Measurements from ENCODE around the gene SLC27A1. TPM values are rescaled to one million over a fixed set of nuclear protein-coding genes. Genes with fewer than 3 reads are reported as not detected.
"Not testable (repeated sequence)": the region's sequence is repeated elsewhere in the genome, so short reads cannot be mapped to it uniquely, and the experiment has no call there.

SLC27A1 gene
- total RNA-seq, 1 donor from 2014 or later = 1.8 TPM

GRCh38 chr19:17538684-17539237 lies 68.4 kb downstream of the SLC27A1 start:
- Mint-ChIP-seq H3K36me3 (ENCODE audit: low read depth) (no peaks in the 10 kb centered on the region), H3K9me3 (no peaks in the 10 kb centered on the region), H3K27me3 (peaks cover 18% of the 10 kb centered on the region), H3K27ac (peak overlapping the region; percentile 45), H3K4me3 (peak overlapping the region; percentile 86), H3K4me1 (peaks cover 13% of the 10 kb centered on the region)
- no peak for DNase-seq
- intact Hi-C loops (cut with micrococcal nuclease) = loop anchor here (1.0 kb wide), 2 partner anchors 17 to 27 kb away; partner anchors contain the start of genes COLGALT1 and PGLS

- H3K4me1 Mint-ChIP-seq = peaks cover 13% of the 10 kb centered on the region
- intact Hi-C loops (cut with micrococcal nuclease) = loop anchor here (1.0 kb wide), 2 partner anchors 16 to 28 kb away; partner anchors contain the start of genes COLGALT1 and PGLS
These were observed 69.2 kb downstream of the SLC27A1 start for GRCh38 chr19:17539238-17540117.

GRCh38 chr19:17540174-17540573 lies 69.8 kb downstream of the SLC27A1 start:
- H3K4me3 Mint-ChIP-seq = no peak overlapping the region
- H3K9me3 Mint-ChIP-seq = no peaks in the 10 kb centered on the region
- peaks cover 13% of the 10 kb centered on the region for H3K4me1 Mint-ChIP-seq
- intact Hi-C loops (cut with micrococcal nuclease) = no loop called here
- peaks cover 18% of the 10 kb centered on the region for H3K27me3 Mint-ChIP-seq
- H3K27ac Mint-ChIP-seq = no peak overlapping the region
- H3K36me3 Mint-ChIP-seq (ENCODE audit: low read depth) = no peaks in the 10 kb centered on the region
- no peak for DNase-seq

More at GRCh38 chr19:17539238-17540117, 69.2 kb downstream of the SLC27A1 start:
- Mint-ChIP-seq H3K4me3 (peak overlapping the region; percentile 86), H3K27ac (peak overlapping the region; percentile 64), H3K27me3 (peaks cover 18% of the 10 kb centered on the region), H3K9me3 (no peaks in the 10 kb centered on the region), H3K36me3 (ENCODE audit: low read depth) (no peaks in the 10 kb centered on the region)
- DNase-seq = peak; percentile 99

GRCh38 chr19:17541184-17541759 lies 70.9 kb downstream of the SLC27A1 start:
- Mint-ChIP-seq H3K36me3 (ENCODE audit: low read depth) (no peaks in the 10 kb centered on the region), H3K4me3 (no peak overlapping the region)

GRCh38 chr19:17542042-17542441 lies 71.7 kb downstream of the SLC27A1 start:
- no peak overlapping the region for H3K4me3 Mint-ChIP-seq
- no peak for DNase-seq
- intact Hi-C loops (cut with micrococcal nuclease) = no loop called here
- no peaks in the 10 kb centered on the region for H3K9me3 Mint-ChIP-seq
- peaks cover 15% of the 10 kb centered on the region for H3K27me3 Mint-ChIP-seq
- H3K27ac Mint-ChIP-seq = no peak overlapping the region
- H3K4me1 Mint-ChIP-seq = peaks cover 13% of the 10 kb centered on the region
- H3K36me3 Mint-ChIP-seq (ENCODE audit: low read depth) = no peaks in the 10 kb centered on the region

More at GRCh38 chr19:17541184-17541759, 70.9 kb downstream of the SLC27A1 start:
- H3K4me1 Mint-ChIP-seq = peaks cover 13% of the 10 kb centered on the region
- no peak overlapping the region for H3K27ac Mint-ChIP-seq
- H3K27me3 Mint-ChIP-seq = peaks cover 15% of the 10 kb centered on the region
- DNase-seq = no peak
- intact Hi-C loops (cut with micrococcal nuclease) = no loop called here
- H3K9me3 Mint-ChIP-seq = no peaks in the 10 kb centered on the region

- DNase-seq = no peak
- no peak overlapping the region for H3K27ac Mint-ChIP-seq
- H3K27me3 Mint-ChIP-seq = peaks cover 9% of the 10 kb centered on the region
- H3K4me3 Mint-ChIP-seq = no peak overlapping the region
- H3K9me3 Mint-ChIP-seq = no peaks in the 10 kb centered on the region
- peaks cover 13% of the 10 kb centered on the region for H3K4me1 Mint-ChIP-seq
- no peaks in the 10 kb centered on the region for H3K36me3 Mint-ChIP-seq (ENCODE audit: low read depth)
- intact Hi-C loops (cut with micrococcal nuclease) = no loop called here
These were observed 72.7 kb downstream of the SLC27A1 start for GRCh38 chr19:17542793-17543582.

GRCh38 chr19:17543986-17544385 lies 73.7 kb downstream of the SLC27A1 start:
- peaks cover 6% of the 10 kb centered on the region for H3K4me1 Mint-ChIP-seq
- H3K4me3 Mint-ChIP-seq = no peak overlapping the region
- no peaks in the 10 kb centered on the region for H3K27me3 Mint-ChIP-seq
- H3K36me3 Mint-ChIP-seq (ENCODE audit: low read depth) = no peaks in the 10 kb centered on the region
- no peak for DNase-seq
- intact Hi-C loops (cut with micrococcal nuclease) = no loop called here
- H3K9me3 Mint-ChIP-seq = no peaks in the 10 kb centered on the region
- H3K27ac Mint-ChIP-seq = no peak overlapping the region

GRCh38 chr19:17544418-17544817 lies 74.1 kb downstream of the SLC27A1 start:
- Mint-ChIP-seq H3K27ac (no peak overlapping the region), H3K9me3 (no peaks in the 10 kb centered on the region), H3K27me3 (no peaks in the 10 kb centered on the region), H3K4me1 (peaks cover 5% of the 10 kb centered on the region), H3K4me3 (no peak overlapping the region), H3K36me3 (ENCODE audit: low read depth) (no peaks in the 10 kb centered on the region)
- no peak for DNase-seq
- intact Hi-C loops (cut with micrococcal nuclease) = no loop called here

GRCh38 chr19:17548145-17548544 lies 77.8 kb downstream of the SLC27A1 start:
- Mint-ChIP-seq H3K27ac (no peak overlapping the region), H3K36me3 (ENCODE audit: low read depth) (no peaks in the 10 kb centered on the region), H3K27me3 (no peaks in the 10 kb centered on the region), H3K4me3 (no peak overlapping the region), H3K4me1 (no peaks in the 10 kb centered on the region), H3K9me3 (no peaks in the 10 kb centered on the region)
- intact Hi-C loops (cut with micrococcal nuclease) = no loop called here
- no peak for DNase-seq

- H3K9me3 Mint-ChIP-seq = no peaks in the 10 kb centered on the region
- no peak overlapping the region for H3K4me3 Mint-ChIP-seq
- no peaks in the 10 kb centered on the region for H3K36me3 Mint-ChIP-seq (ENCODE audit: low read depth)
- intact Hi-C loops (cut with micrococcal nuclease) = no loop called here
- H3K27ac Mint-ChIP-seq = no peak overlapping the region
- H3K4me1 Mint-ChIP-seq = peaks cover 2% of the 10 kb centered on the region
- H3K27me3 Mint-ChIP-seq = no peaks in the 10 kb centered on the region
- no peak for DNase-seq
These were observed 78.9 kb downstream of the SLC27A1 start for GRCh38 chr19:17549085-17549740.

GRCh38 chr19:17550076-17550667 lies 79.8 kb downstream of the SLC27A1 start:
- no peaks in the 10 kb centered on the region for H3K27me3 Mint-ChIP-seq
- H3K9me3 Mint-ChIP-seq = no peaks in the 10 kb centered on the region
- H3K4me1 Mint-ChIP-seq = peaks cover 5% of the 10 kb centered on the region
- intact Hi-C loops (cut with micrococcal nuclease) = no loop called here
- H3K36me3 Mint-ChIP-seq (ENCODE audit: low read depth) = no peaks in the 10 kb centered on the region
- no peak for DNase-seq
- no peak overlapping the region for H3K4me3 Mint-ChIP-seq
- no peak overlapping the region for H3K27ac Mint-ChIP-seq

GRCh38 chr19:17552735-17553134 lies 82.4 kb downstream of the SLC27A1 start:
- H3K36me3 Mint-ChIP-seq (ENCODE audit: low read depth); DNase-seq; H3K4me3 Mint-ChIP-seq; H3K27ac Mint-ChIP-seq; H3K27me3 Mint-ChIP-seq; H3K9me3 Mint-ChIP-seq; intact Hi-C loops (cut with micrococcal nuclease): not testable (repeated sequence)
- peaks cover 11% of the 10 kb centered on the region for H3K4me1 Mint-ChIP-seq

GRCh38 chr19:17553256-17553655 lies 82.9 kb downstream of the SLC27A1 start:
- DNase-seq = no peak
- Mint-ChIP-seq H3K4me1 (peaks cover 11% of the 10 kb centered on the region), H3K27me3 (no peaks in the 10 kb centered on the region), H3K27ac (no peak overlapping the region), H3K9me3 (no peaks in the 10 kb centered on the region), H3K36me3 (ENCODE audit: low read depth) (peaks cover 4% of the 10 kb centered on the region), H3K4me3 (no peak overlapping the region)
- intact Hi-C loops (cut with micrococcal nuclease) = no loop called here
